Upper lobe of left lung (tissue), 6 donors: Measurements from ENCODE around the gene SFMBT2. TPM values are rescaled to one million over a fixed set of nuclear protein-coding genes. Genes with fewer than 3 reads are reported as not detected.
"Not testable (repeated sequence)": the region's sequence is repeated elsewhere in the genome, so short reads cannot be mapped to it uniquely, and the experiment has no call there.

ENCODE experiments used
- ATAC-seq, 2 donors: fragments of 200-7000 bp; cut with Tn5 transposase; one replicate each; pipeline ENCODE4 v1.9.1; 2022; ENCODE audit warnings: mild to moderate bottlenecking in 2 of 2, moderate library complexity in 2 of 2; ENCODE audit not compliant: low FRiP score in 2 of 2
- DNase-seq, 2 donors: peaks; one replicate each; pipeline ENCODE4 v3.0.0-alpha.2; 2019 to 2020
- H3K27ac ChIP-seq, 4 donors: fragments of 200-600 bp; sonication (generic); one replicate each; pipeline ENCODE4 v1.5.1; 2016 to 2019
- H3K27me3 ChIP-seq, 4 donors: fragments of 200-600 bp; sonication (generic); one replicate each; pipeline ENCODE4 v1.5.1; 2017 to 2019
- H3K36me3 ChIP-seq, 4 donors: fragments of 200-600 bp; sonication (generic); one replicate each; pipeline ENCODE4 v1.5.1; 2016 to 2019
- H3K4me1 ChIP-seq, 4 donors: fragments of 200-600 bp; sonication (generic); one replicate each; pipeline ENCODE4 v1.5.1; 2018 to 2019
- H3K4me3 ChIP-seq, 4 donors: fragments of 200-600 bp; sonication (generic); one replicate each; pipeline ENCODE4 v1.5.1; 2017 to 2019; ENCODE audit warnings: mild to moderate bottlenecking in 2 of 4, moderate library complexity in 1 of 4
- H3K9me3 ChIP-seq, 4 donors: fragments of 200-600 bp; sonication (generic); one replicate each; pipeline ENCODE4 v1.5.1; 2018 to 2019
- CTCF ChIP-seq, 6 experiments: fragments of 450-650 bp in 4 of 6; fragments of 200-600 bp in 2 of 6; sonication (generic) in 2 of 6; IDR thresholded peaks; one replicate each; pipeline ENCODE4 v1.5.1; 2016 to 2019; ENCODE audit warnings: antibody characterized with exemption in 6 of 6
- EP300 ChIP-seq, 4 donors: sonication (generic); formaldehyde crosslinking; IDR thresholded peaks; one replicate each; pipeline ENCODE4 v1.5.1; 2017; ENCODE audit warnings: antibody characterized with exemption in 4 of 4, control low read depth in 2 of 4
- POLR2A ChIP-seq, 4 donors: fragments of 450-650 bp; IDR thresholded peaks; one replicate each; pipeline ENCODE4 v1.5.1; 2016 to 2017; ENCODE audit warnings: antibody characterized with exemption in 4 of 4, mild to moderate bottlenecking in 2 of 4
- POLR2AphosphoS5 ChIP-seq, 2 donors: sonication (generic); formaldehyde crosslinking; IDR thresholded peaks; one replicate each; pipeline ENCODE4 v1.5.1; 2017; ENCODE audit warnings: antibody characterized with exemption in 2 of 2
- WGBS, 2 donors: methylation state at CpG; one replicate each; pipeline ENCODE4 v1.1.5; 2017 to 2018; 5-methylcytosine and 5-hydroxymethylcytosine counted together
- total RNA-seq, 6 donors: library from RNA; depleted of rRNA in 4 of 6; stranded (reverse); fragments of >200 nt in 4 of 6; gene quantifications; one replicate each; pipeline versions ENCODE4 v1.1.0 to v1.2.1, GENCODE V29; 2016 to 2021
- donor health status: DM: no; HTN: no; CAD: no; lungs with moderate emphysema.
- donor health status: DM: no; HTN: yes; CAD: no; lungs with severe emphysema.

The SFMBT2 gene
- total RNA-seq, 6 donors from 2014 or later, result 6.2 to 14.6 (median 10.2) TPM

- TF ChIP-seq EP300 (IDR thresholded peaks at IDR 0.05), result no peak
- no peak for TF ChIP-seq POLR2AphosphoS5 (IDR thresholded peaks at IDR 0.05)
- TF ChIP-seq CTCF (IDR thresholded peaks at IDR 0.05), result no peak
- no peak for TF ChIP-seq POLR2A (IDR thresholded peaks at IDR 0.05)
- ATAC-seq, result no peak
- 71 to 78% methylated on average over 10 of the region's 10 CpGs for WGBS, 2 donors
- H3K27me3 ChIP-seq, result no peaks in the 10 kb centered on the region
- peaks cover 0 to 12% (median 0%) of the 10 kb centered on the region in 4 donors for H3K4me1 ChIP-seq
- no peak overlapping the region for H3K27ac ChIP-seq
- no peaks in the 10 kb centered on the region for H3K36me3 ChIP-seq
- no peak overlapping the region for H3K4me3 ChIP-seq
- no peak for DNase-seq
- H3K9me3 ChIP-seq, result no peaks in the 10 kb centered on the region
Observed at GRCh38 chr10:7400068-7400715, 10.6 kb downstream of the SFMBT2 start.

GRCh38 chr10:7399533-7399932, 11.3 kb downstream of the SFMBT2 start:
- 87 to 89% methylated on average over 3 of the region's 3 CpGs for WGBS, 2 donors
- H3K9me3 ChIP-seq, result no peaks in the 10 kb centered on the region
- H3K27ac ChIP-seq, result no peak overlapping the region
- H3K36me3 ChIP-seq, result no peaks in the 10 kb centered on the region
- TF ChIP-seq POLR2A (IDR thresholded peaks at IDR 0.05) (no peak), POLR2AphosphoS5 (IDR thresholded peaks at IDR 0.05) (no peak), CTCF (IDR thresholded peaks at IDR 0.05) (no peak), EP300 (IDR thresholded peaks at IDR 0.05) (no peak)
- ATAC-seq, result no peak
- H3K27me3 ChIP-seq, result no peaks in the 10 kb centered on the region
- H3K4me1 ChIP-seq, result peaks cover 0 to 12% (median 0%) of the 10 kb centered on the region in 4 donors
- DNase-seq, result no peak
- H3K4me3 ChIP-seq, result no peak overlapping the region

- no peaks in the 10 kb centered on the region for H3K36me3 ChIP-seq
- ATAC-seq (no peak), DNase-seq (no peak)
- no peak for TF ChIP-seq CTCF (IDR thresholded peaks at IDR 0.05)
- no peak for TF ChIP-seq POLR2A (IDR thresholded peaks at IDR 0.05)
- no peak for TF ChIP-seq EP300 (IDR thresholded peaks at IDR 0.05)
- no peak for TF ChIP-seq POLR2AphosphoS5 (IDR thresholded peaks at IDR 0.05)
- H3K9me3 ChIP-seq, result no peaks in the 10 kb centered on the region
- no peak overlapping the region for H3K4me3 ChIP-seq
- 86 to 91% methylated on average over 17 of the region's 17 CpGs for WGBS, 2 donors
- no peak overlapping the region for H3K27ac ChIP-seq
- H3K27me3 ChIP-seq, result no peaks in the 10 kb centered on the region
- peaks cover 0 to 12% (median 0%) of the 10 kb centered on the region in 4 donors for H3K4me1 ChIP-seq
Observed at GRCh38 chr10:7397049-7398035, 13.5 kb downstream of the SFMBT2 start.

DNA sequence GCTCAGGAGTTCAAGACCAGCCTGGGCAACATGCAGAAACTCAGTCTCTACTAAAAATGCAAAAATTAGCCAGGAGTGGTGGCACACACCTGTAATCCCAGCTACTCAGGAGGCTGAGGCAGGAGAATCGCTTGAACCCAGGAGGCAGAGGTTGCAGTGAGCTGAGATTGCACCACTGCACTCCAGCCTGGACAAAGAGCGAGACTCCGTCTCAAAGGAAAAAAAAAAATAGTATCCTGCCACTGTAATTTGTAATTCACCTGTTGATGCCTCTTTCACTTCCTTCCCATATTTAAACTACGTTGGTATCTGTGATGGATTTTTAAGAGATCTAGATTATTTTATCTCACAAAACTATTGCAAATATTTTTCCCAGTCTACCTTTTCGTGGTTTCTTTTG, 18.5 kb downstream of the SFMBT2 start:
- not testable (repeated sequence) for H3K27me3 ChIP-seq, H3K4me1 ChIP-seq, H3K9me3 ChIP-seq, H3K4me3 ChIP-seq, ATAC-seq, H3K27ac ChIP-seq, H3K36me3 ChIP-seq, DNase-seq
- WGBS, 2 donors, result 80 to 82% methylated on average over 5 of the region's 5 CpGs

DNA sequence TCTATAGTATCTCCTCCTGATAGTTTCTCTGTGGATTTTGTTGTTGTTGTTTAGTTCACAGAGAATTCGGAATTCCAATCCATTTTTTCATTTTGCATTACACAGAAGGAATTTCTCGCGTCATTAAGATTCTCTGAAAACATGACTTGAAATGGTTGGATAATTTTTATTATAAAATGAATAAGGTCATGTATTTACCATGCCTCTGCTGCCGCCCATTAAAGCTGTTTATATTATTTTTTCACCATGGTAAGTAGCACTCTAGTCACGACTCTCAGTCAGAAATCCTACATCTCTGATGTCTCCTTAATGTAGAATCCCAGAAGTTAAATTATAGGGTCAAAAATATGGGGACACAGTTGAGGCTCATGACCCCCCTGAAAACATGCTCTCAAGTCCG, 19.1 kb downstream of the SFMBT2 start:
- 91 to 94% methylated on average over 6 of the region's 6 CpGs for whole genome bisulfite sequencing, 2 donors
- TF ChIP-seq CTCF (IDR thresholded peaks at IDR 0.05) (no peak), POLR2AphosphoS5 (IDR thresholded peaks at IDR 0.05) (no peak), POLR2A (IDR thresholded peaks at IDR 0.05) (no peak), EP300 (IDR thresholded peaks at IDR 0.05) (no peak)
- ATAC-seq (no peak), DNase-seq (no peak)
- no peak overlapping the region for H3K27ac ChIP-seq
- no peak overlapping the region for H3K4me3 ChIP-seq
- H3K27me3 ChIP-seq, result no peaks in the 10 kb centered on the region
- H3K9me3 ChIP-seq, result no peaks in the 10 kb centered on the region
- H3K4me1 ChIP-seq, result no peaks in the 10 kb centered on the region
- H3K36me3 ChIP-seq, result no peaks in the 10 kb centered on the region

DNA sequence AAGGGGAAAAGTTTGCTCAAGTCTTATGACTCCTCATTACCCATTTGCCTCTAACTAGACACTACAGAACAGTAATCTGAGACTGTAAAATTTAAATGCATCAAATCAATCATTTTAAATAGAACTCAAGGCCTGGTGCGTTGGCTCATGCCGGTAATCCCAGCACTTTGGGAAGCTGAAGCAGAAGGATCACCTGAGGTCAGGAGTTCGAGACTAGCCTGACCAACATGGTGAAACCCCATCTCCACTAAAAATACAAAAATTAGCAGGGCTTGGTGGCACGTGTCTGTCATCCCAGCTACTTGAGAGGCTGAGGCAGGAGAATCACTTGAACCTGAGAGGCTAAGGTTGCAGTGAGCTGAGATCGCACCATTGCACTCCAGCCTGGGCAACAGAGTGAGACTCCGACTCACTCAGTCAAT, 20.1 kb downstream of the SFMBT2 start:
- 88 to 91% methylated on average over 6 of the region's 6 CpGs for WGBS, 2 donors
- H3K4me1 ChIP-seq, H3K27me3 ChIP-seq, H3K27ac ChIP-seq, H3K36me3 ChIP-seq, H3K4me3 ChIP-seq, H3K9me3 ChIP-seq, ATAC-seq, DNase-seq: not testable (repeated sequence)
